B cell (primary cell): Measurements from ENCODE around the gene CD19. TPM values are rescaled to one million over a fixed set of nuclear protein-coding genes. Genes with fewer than 3 reads are reported as not detected.

Experiments
- ATAC-seq: fragments of 200-7000 bp; cut with Tn5 transposase; one replicate; pipeline ENCODE4 v1.10.0; 2021; ENCODE audit warnings: low read depth, mild to moderate bottlenecking, moderate number of reproducible peaks, moderate library complexity
- CTCF ChIA-PET: fragments of 350-600 bp; sonication (Branson Sonifier 250); formaldehyde crosslinking; loops from one replicate; lab custom pipeline; 2021; ENCODE audit warnings: antibody characterized with exemption, inconsistent platforms; lab: Charles Lee
- POLR2A ChIA-PET: fragments of 350-600 bp; sonication (Branson Sonifier 250); formaldehyde crosslinking; loops from one replicate; lab custom pipeline; 2021; ENCODE audit warnings: antibody characterized with exemption; lab: Charles Lee
- DNase-seq: peaks from one replicate; pipeline ENCODE4 v3.0.0; 2013
- H2AFZ ChIP-seq: 2 replicates; pipeline ENCODE4 v1.6.1; 2012; ENCODE audit warnings: mild to moderate bottlenecking, low read depth, low read length; ENCODE audit not compliant: insufficient read depth, poor library complexity, severe bottlenecking
- H3K27ac ChIP-seq, 2 donors: 1 replicate in 1 of 2; 2 replicates in 1 of 2; pipeline ENCODE4 v1.5.1; 2012 to 2013; ENCODE audit warnings: low read length in 2 of 2, mild to moderate bottlenecking in 2 of 2, moderate library complexity in 1 of 2
- H3K27me3 ChIP-seq, 4 experiments: fragments of 200-600 bp in 1 of 4; sonication (generic) in 1 of 4; replicated peaks in 1 of 4; 1 replicate in 2 of 4; 2 replicates in 2 of 4; pipeline versions ENCODE4 v1.6.1 to v1.7.0; 2013 to 2016; ENCODE audit warnings: low read length in 3 of 4, mild to moderate bottlenecking in 2 of 4, mixed read lengths in 1 of 4, moderate library complexity in 1 of 4; ENCODE audit not compliant: insufficient read depth in 4 of 4, control insufficient read depth in 3 of 4; ENCODE audit errors: control extremely low read depth in 1 of 4
- H3K36me3 ChIP-seq, 2 experiments: replicated peaks in 1 of 2; 1 replicate in 1 of 2; 2 replicates in 1 of 2; pipeline versions ENCODE4 v1.6.1 to v1.7.1; 2013; ENCODE audit warnings: low read length in 1 of 2; ENCODE audit not compliant: insufficient read depth in 2 of 2, control insufficient read depth in 1 of 2; ENCODE audit errors: control extremely low read depth in 1 of 2, extremely low read depth in 1 of 2
- H3K4me1 ChIP-seq, 2 donors: fragments of 200-600 bp in 1 of 2; sonication (generic) in 1 of 2; 1 replicate in 1 of 2; 2 replicates in 1 of 2; pipeline versions ENCODE4 v1.5.1 to v1.6.1; 2013 to 2017; ENCODE audit warnings: low read length in 2 of 2; ENCODE audit not compliant: control insufficient read depth in 2 of 2, insufficient read depth in 2 of 2
- H3K4me2 ChIP-seq: replicated peaks from 2 replicates; pipeline ENCODE3; 2012; ENCODE audit warnings: mild to moderate bottlenecking, low read depth, low read length; ENCODE audit not compliant: poor library complexity, severe bottlenecking
- H3K4me3 ChIP-seq, 5 experiments: fragments of 200-600 bp in 1 of 5; sonication (generic) in 1 of 5; 1 replicate in 3 of 5; 2 replicates in 2 of 5; pipeline versions ENCODE4 v1.5.1 to v1.7.0; 2011 to 2016; ENCODE audit warnings: low read length in 4 of 5, mild to moderate bottlenecking in 4 of 5, low read depth in 2 of 5, control low read depth in 1 of 5, moderate library complexity in 1 of 5; ENCODE audit not compliant: insufficient read depth in 1 of 5; ENCODE audit errors: control extremely low read depth in 1 of 5, extremely low read depth in 1 of 5
- H3K79me2 ChIP-seq: fragments of 200-600 bp; sonication (generic); one replicate; pipeline ENCODE4 v1.6.0; 2016; ENCODE audit warnings: low read length; ENCODE audit not compliant: control insufficient read depth, insufficient read depth
- H3K9ac ChIP-seq: fragments of 200-600 bp; sonication (generic); 2 replicates; pipeline ENCODE4 v1.6.1; 2017; ENCODE audit warnings: mild to moderate bottlenecking, low read length, moderate library complexity
- H3K9me3 ChIP-seq, 3 donors: one replicate each; pipeline versions ENCODE4 v1.6.1 to v1.7.1; 2013; ENCODE audit warnings: low read length in 2 of 3; ENCODE audit not compliant: control insufficient read depth in 2 of 3, insufficient read depth in 1 of 3; ENCODE audit errors: control extremely low read depth in 1 of 3
- H4K20me1 ChIP-seq: 2 replicates; pipeline ENCODE4 v1.6.0; 2012; ENCODE audit warnings: mild to moderate bottlenecking, low read length; ENCODE audit not compliant: insufficient read depth, control insufficient read depth, poor library complexity, severe bottlenecking
- H3K27ac Mint-ChIP-seq: one replicate; pipeline ENCODE4 v1.8.0; 2021; ENCODE audit warnings: mixed read lengths
- H3K27me3 Mint-ChIP-seq: one replicate; pipeline ENCODE4 v1.8.0; 2021; ENCODE audit warnings: mixed read lengths
- H3K4me1 Mint-ChIP-seq: one replicate; pipeline ENCODE4 v1.8.0; 2021; ENCODE audit warnings: mixed read lengths
- H3K4me3 Mint-ChIP-seq: one replicate; pipeline ENCODE4 v1.8.0; 2021; ENCODE audit warnings: mixed read lengths
- H3K9me3 Mint-ChIP-seq: one replicate; pipeline ENCODE4 v1.8.0; 2022; ENCODE audit warnings: mixed read lengths; ENCODE audit not compliant: insufficient read depth
- EZH2 ChIP-seq: IDR thresholded peaks from 2 replicates; pipeline ENCODE4 v1.6.1; 2012; ENCODE audit warnings: borderline replicate concordance, low read depth, mild to moderate bottlenecking, moderate library complexity, low read length; ENCODE audit not compliant: insufficient read depth, poor library complexity, severe bottlenecking
- WGBS: methylation state at CpG from one replicate; pipeline ENCODE4 v1.1.5; 2013; ENCODE audit warnings: missing lambda C conversion rate; ENCODE audit not compliant: insufficient coverage; 5-methylcytosine and 5-hydroxymethylcytosine counted together
- intact Hi-C: fragments of 100-400 bp; cut with micrococcal nuclease; formaldehyde crosslinking; loops from one replicate; pipeline ENCODE4 v1.10.0; 2022
- polyA plus RNA-seq: library from polyadenylated mRNA; depleted of rRNA; stranded (reverse); fragments of >200 nt; gene quantifications from 2 replicates; pipeline ENCODE4 v1.2.3, GENCODE V29; 2012
- total RNA-seq, 2 donors: library from RNA; stranded (reverse); fragments of 120-200 nt in 1 of 2; gene quantifications; 1 replicate in 1 of 2; 2 replicates in 1 of 2; pipeline versions ENCODE4 v1.2.3 to v1.2.4, GENCODE V29; 2013 to 2022
- TF ChIP-seq, protein P1 (sequence below): fragments of 200-600 bp; IDR thresholded peaks from one replicate; pipeline ENCODE4 v1.8.0; 2022; ENCODE audit warnings: antibody characterized with exemption, mild to moderate bottlenecking

CD19 gene
- total and polyA plus RNA-seq, 2 donors (not counting 1 experiment from before 2014, with no cell fraction given) = 306 to 478 TPM

DNA sequence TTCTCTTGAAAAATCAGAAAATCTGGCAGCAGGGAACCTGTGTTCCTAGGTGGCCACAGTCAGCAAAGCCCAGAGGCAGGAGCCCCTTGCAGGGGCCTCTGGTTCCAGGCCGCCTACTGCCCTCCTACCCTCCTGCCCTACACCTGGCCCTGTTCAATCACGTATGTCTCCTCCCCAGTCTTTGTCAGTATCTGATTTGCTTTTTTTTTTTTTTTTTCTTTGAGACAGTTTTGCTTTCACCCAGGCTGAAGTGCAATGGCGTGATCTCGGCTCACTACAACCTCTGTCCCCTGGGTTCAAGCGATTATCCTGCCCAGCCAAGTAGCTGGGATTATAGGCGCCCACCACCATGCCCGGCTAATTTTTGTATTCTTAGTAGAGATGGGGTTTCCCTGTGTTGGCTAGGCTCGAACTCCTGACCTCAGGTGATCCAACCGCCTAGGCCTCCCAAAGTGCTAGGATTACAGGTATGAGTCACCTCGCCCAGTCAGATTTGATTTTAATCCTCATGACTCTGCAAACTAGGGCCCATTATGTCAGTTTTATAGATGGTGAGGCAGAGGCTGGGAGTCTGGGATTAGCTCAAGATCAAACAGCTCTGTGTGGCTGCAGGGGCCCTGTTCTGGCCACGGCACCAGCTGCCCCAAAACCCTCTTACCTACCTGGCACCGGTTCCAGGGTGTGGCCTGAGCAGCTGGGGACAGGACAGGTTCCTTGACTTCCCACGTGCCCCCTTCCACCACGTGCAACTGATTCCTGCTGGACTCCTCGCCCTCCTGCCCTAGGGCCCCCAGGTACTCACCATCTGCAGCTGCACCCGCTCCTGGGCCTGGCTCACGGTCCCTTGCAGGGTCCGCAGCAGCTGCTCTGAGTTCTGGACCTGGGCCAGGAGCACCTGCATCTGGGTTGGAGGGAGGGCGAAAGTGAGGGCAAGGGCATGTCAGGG, 21.4 kb upstream of the CD19 start:
- intact Hi-C loops = no loop called here
- ChIA-PET POLR2A (no interaction called here), CTCF (interaction anchor here (0.5 to 3.5 kb wide), 3 partner anchors 23 to 738 kb away, joined by 3 to 17 read pairs (median 3); no protein-coding TSS in a partner anchor)
- Histone ChIP-seq H3K27me3 (no peaks in the 10 kb centered on the region), H3K9me3 (no peaks in the 10 kb centered on the region), H3K4me3 (no peak overlapping the region), H4K20me1 (peaks cover 16% of the 10 kb centered on the region), H3K79me2 (peaks cover 19% of the 10 kb centered on the region), H3K27ac (peak overlapping the region; percentile 4 to 66), H3K4me2 (peak overlapping the region; percentile 44), H3K4me1 (peaks cover 12 to 19% of the 10 kb centered on the region in 2 donors), H3K36me3 (peaks cover 7 to 70% of the 10 kb centered on the region in 2 experiments), H2AFZ (peak overlapping the region; percentile 33), H3K9ac (no peak overlapping the region)
- Mint-ChIP-seq H3K9me3 (no peaks in the 10 kb centered on the region), H3K4me1 (peaks cover 13% of the 10 kb centered on the region), H3K4me3 (no peak overlapping the region), H3K27ac (peak overlapping the region; percentile 77), H3K27me3 (no peaks in the 10 kb centered on the region)
- DNase-seq (peak; percentile 53), ATAC-seq (peak; percentile 71)
- WGBS = 81% methylated on average over 16 of the region's 19 CpGs
- no peak for TF ChIP-seq EZH2
- TF ChIP-seq, protein P1, sequence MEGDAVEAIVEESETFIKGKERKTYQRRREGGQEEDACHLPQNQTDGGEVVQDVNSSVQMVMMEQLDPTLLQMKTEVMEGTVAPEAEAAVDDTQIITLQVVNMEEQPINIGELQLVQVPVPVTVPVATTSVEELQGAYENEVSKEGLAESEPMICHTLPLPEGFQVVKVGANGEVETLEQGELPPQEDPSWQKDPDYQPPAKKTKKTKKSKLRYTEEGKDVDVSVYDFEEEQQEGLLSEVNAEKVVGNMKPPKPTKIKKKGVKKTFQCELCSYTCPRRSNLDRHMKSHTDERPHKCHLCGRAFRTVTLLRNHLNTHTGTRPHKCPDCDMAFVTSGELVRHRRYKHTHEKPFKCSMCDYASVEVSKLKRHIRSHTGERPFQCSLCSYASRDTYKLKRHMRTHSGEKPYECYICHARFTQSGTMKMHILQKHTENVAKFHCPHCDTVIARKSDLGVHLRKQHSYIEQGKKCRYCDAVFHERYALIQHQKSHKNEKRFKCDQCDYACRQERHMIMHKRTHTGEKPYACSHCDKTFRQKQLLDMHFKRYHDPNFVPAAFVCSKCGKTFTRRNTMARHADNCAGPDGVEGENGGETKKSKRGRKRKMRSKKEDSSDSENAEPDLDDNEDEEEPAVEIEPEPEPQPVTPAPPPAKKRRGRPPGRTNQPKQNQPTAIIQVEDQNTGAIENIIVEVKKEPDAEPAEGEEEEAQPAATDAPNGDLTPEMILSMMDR = no peak

GRCh38 chr16:28912558-28912957, 19.2 kb upstream of the CD19 start:
- H3K4me1 Mint-ChIP-seq = peaks cover 17% of the 10 kb centered on the region
- H3K27me3 Mint-ChIP-seq = no peaks in the 10 kb centered on the region
- H3K4me3 Mint-ChIP-seq = no peak overlapping the region
- Histone ChIP-seq H3K27ac (no peak overlapping the region), H3K9ac (no peak overlapping the region), H3K79me2 (peaks cover 37% of the 10 kb centered on the region), H3K27me3 (no peaks in the 10 kb centered on the region), H3K4me1 (peaks cover 12 to 19% of the 10 kb centered on the region in 2 donors), H3K9me3 (no peaks in the 10 kb centered on the region), H2AFZ (no peak overlapping the region), H4K20me1 (peaks cover 29% of the 10 kb centered on the region), H3K36me3 (peaks cover 10 to 73% of the 10 kb centered on the region in 2 experiments), H3K4me3 (no peak overlapping the region), H3K4me2 (no peak overlapping the region)
- no peak overlapping the region for H3K27ac Mint-ChIP-seq
- intact Hi-C loops = no loop called here
- ChIA-PET CTCF (interaction anchor here (1.0 to 3.5 kb wide), 4 partner anchors 10 to 32 kb away, joined by 3 to 17 read pairs (median 3); no protein-coding TSS in a partner anchor), POLR2A (interaction anchor here (0.9 kb wide), 1 partner anchor 11 kb away, joined by 3 read pairs; no protein-coding TSS in a partner anchor)
- DNase-seq (no peak), ATAC-seq (no peak)
- no peaks in the 10 kb centered on the region for H3K9me3 Mint-ChIP-seq
- no peak for TF ChIP-seq EZH2
- TF ChIP-seq, protein P1 = no peak
- 95% methylated on average over 12 of the region's 12 CpGs for WGBS
